Activated naive CD4-positive, alpha-beta T cell treated with anti-CD3 and anti-CD28 coated beads for 36 hours (primary cell): ENCODE results near the gene KLRF2. TPM values are rescaled to one million over a fixed set of nuclear protein-coding genes. Genes with fewer than 3 reads are reported as not detected.

Experiments used
- CTCF ChIA-PET: fragments of 350-600 bp; sonication (Branson Sonifier 250); formaldehyde crosslinking; loops from one replicate; lab custom pipeline; 2021; ENCODE audit warnings: antibody characterized with exemption; lab: Charles Lee
- DNase-seq: peaks from one replicate; pipeline ENCODE4 v3.0.0-alpha.2; 2020
- H3K27ac Mint-ChIP-seq: one replicate; pipeline ENCODE4 v1.8.0; 2021; ENCODE audit warnings: mild to moderate bottlenecking, mixed read lengths
- H3K27me3 Mint-ChIP-seq: one replicate; pipeline ENCODE4 v1.8.0; 2021; ENCODE audit warnings: low read depth, mixed read lengths
- H3K36me3 Mint-ChIP-seq: one replicate; pipeline ENCODE4 v1.8.0; 2021; ENCODE audit warnings: low read depth, mixed read lengths
- H3K4me1 Mint-ChIP-seq: one replicate; pipeline ENCODE4 v1.8.0; 2021; ENCODE audit warnings: low read depth, mixed read lengths
- H3K4me3 Mint-ChIP-seq: one replicate; pipeline ENCODE4 v1.8.0; 2021; ENCODE audit warnings: mild to moderate bottlenecking, moderate library complexity, mixed read lengths
- H3K9me3 Mint-ChIP-seq: one replicate; pipeline ENCODE4 v1.8.0; 2021; ENCODE audit warnings: mixed read lengths
- intact Hi-C: fragments of 100-400 bp; cut with micrococcal nuclease; formaldehyde crosslinking; loops from one replicate; pipeline ENCODE4 v1.15.1; 2023
- total RNA-seq, 2 experiments: library from RNA; stranded (reverse); gene quantifications; one replicate each; pipeline ENCODE4 v1.2.3, GENCODE V29; 2021

The KLRF2 gene, protein sequence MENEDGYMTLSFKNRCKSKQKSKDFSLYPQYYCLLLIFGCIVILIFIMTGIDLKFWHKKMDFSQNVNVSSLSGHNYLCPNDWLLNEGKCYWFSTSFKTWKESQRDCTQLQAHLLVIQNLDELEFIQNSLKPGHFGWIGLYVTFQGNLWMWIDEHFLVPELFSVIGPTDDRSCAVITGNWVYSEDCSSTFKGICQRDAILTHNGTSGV
- total RNA-seq, result not detected

DNA sequence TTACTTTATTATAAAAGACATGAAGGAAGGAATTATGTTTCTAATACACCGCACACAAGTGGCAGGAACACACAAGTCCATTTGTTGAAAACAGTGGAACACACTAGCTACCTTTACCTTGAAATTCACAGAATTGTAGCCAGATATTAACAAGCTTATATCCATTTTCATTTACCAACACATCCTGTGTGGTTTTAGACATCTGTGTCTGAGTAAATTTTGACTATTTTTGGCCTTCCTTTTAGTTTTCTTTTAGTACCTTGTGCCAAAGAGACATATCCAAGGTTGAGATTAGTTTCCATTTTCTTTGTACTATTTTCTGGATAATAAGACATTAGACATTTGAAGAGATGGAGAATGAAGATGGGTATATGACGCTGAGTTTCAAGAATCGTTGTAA is at the start of gene KLRF2:
KLRF2 (plus strand) TSS at position 244 of the 400 bp plus-strand sequence; CDS start at position 351, 107 bp downstream.
- DNase-seq, result no peak
- H3K27me3 Mint-ChIP-seq, result no peaks in the 10 kb centered on the region
- no peak within 1 kb of the TSS for H3K27ac Mint-ChIP-seq
- no peaks in the 10 kb centered on the region for H3K9me3 Mint-ChIP-seq
- H3K36me3 Mint-ChIP-seq, result no peaks in the 10 kb centered on the region
- H3K4me3 Mint-ChIP-seq, result no peak within 1 kb of the TSS
- intact Hi-C loops, result no loop called here
- CTCF ChIA-PET, result interaction anchor here (0.6 kb wide), 1 partner anchor 75 kb away, joined by 3 read pairs; no protein-coding TSS in a partner anchor
- H3K4me1 Mint-ChIP-seq, result peaks cover 2% of the 10 kb centered on the region

DNA sequence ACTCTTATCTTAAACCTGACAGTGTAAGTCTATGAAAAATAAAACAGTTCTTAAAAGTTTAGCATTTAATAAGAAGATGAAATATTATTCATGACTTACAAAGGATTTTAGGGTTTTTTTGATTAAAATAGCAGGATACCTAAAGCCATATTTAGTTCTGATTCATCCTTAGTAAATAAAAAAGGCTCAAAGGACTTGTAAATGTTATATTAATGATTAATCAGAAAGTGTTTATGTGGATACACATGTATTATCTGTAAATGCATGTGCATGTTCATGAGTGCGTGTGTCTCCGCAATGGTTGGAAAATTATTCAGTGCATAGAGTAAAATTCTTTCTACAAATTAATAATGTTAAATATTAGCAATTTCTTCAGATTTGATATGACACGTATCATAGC is 49.6 kb upstream of the KLRF2 start:
- no peaks in the 10 kb centered on the region for H3K9me3 Mint-ChIP-seq
- no peaks in the 10 kb centered on the region for H3K4me1 Mint-ChIP-seq
- CTCF ChIA-PET, result no interaction called here
- H3K4me3 Mint-ChIP-seq, result no peak overlapping the region
- intact Hi-C loops, result no loop called here
- DNase-seq, result no peak
- no peaks in the 10 kb centered on the region for H3K27me3 Mint-ChIP-seq
- no peaks in the 10 kb centered on the region for H3K36me3 Mint-ChIP-seq
- H3K27ac Mint-ChIP-seq, result no peak overlapping the region

DNA sequence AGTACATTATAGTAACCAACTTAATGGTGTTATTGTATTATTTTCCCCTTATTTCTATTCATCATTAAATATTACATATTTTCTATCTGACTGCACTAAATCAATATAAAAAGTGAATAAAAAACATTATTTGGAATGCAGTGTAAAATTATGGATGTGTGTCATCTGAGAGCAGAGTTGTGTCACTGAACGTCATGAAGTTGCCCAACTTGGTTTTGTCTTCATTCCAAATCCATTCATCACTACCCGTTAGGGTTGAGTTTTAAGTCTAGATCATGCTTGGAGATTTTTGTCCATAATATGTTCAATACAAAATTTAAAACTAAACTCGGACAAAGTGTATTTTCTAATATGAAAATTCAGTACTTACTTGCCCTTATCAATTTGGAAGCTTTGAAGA is 37.9 kb upstream of the KLRF2 start:
- Mint-ChIP-seq H3K9me3 (peaks cover 28% of the 10 kb centered on the region), H3K36me3 (peaks cover 3% of the 10 kb centered on the region), H3K4me3 (no peak overlapping the region), H3K4me1 (no peaks in the 10 kb centered on the region), H3K27me3 (no peaks in the 10 kb centered on the region), H3K27ac (no peak overlapping the region)
- intact Hi-C loops, result no loop called here
- DNase-seq, result no peak
- CTCF ChIA-PET, result no interaction called here

DNA sequence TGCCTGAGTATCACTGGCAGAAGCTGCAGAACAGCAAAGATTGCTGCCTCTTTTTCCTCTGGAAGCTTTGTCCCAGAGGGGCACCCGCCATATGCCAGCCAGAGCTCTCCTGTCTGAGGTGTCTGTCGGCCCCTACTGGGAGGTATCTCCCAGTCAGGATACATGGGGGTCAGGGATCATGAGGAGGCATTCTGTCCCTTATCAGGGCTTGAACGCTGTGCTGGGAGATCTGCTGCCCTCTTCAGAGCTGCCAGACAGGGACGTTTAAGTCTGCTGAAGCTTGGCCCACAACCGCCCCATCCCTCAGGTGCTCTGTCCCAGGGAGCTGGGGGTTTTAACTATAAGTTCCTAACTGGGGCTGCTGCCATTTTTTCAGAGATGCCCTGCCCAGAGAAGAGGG is 32.4 kb upstream of the KLRF2 start:
- H3K4me1 Mint-ChIP-seq, result peaks cover 6% of the 10 kb centered on the region
- H3K27ac Mint-ChIP-seq, result no peak overlapping the region
- intact Hi-C loops, result no loop called here
- peaks cover 33% of the 10 kb centered on the region for H3K9me3 Mint-ChIP-seq
- peaks cover 19% of the 10 kb centered on the region for H3K36me3 Mint-ChIP-seq
- H3K4me3 Mint-ChIP-seq, result no peak overlapping the region
- DNase-seq, result no peak
- CTCF ChIA-PET, result no interaction called here
- H3K27me3 Mint-ChIP-seq, result no peaks in the 10 kb centered on the region

DNA sequence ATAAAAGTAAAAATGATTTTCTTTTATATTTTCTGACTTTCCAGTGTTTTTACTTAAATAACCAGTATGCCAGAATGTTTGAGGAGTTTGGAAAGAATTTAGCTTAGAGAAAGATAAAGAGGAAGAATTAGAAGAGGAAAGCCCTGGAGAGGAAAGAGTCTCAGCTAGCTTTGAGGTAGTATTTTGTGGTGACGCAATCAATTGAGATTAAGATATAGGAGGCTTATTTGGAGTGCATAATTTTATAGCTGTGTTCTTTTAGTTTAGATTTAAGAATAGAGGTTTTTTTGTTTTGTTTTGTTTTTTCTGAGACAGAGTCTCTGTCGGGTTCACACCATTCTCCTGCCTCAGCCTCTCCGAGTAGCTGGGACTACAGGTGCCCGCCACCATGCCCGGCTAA is 30.2 kb upstream of the KLRF2 start:
- intact Hi-C loops, result no loop called here
- H3K4me3 Mint-ChIP-seq, result no peak overlapping the region
- peaks cover 8% of the 10 kb centered on the region for H3K4me1 Mint-ChIP-seq
- peaks cover 24% of the 10 kb centered on the region for H3K9me3 Mint-ChIP-seq
- CTCF ChIA-PET, result no interaction called here
- no peak overlapping the region for H3K27ac Mint-ChIP-seq
- H3K36me3 Mint-ChIP-seq, result peaks cover 28% of the 10 kb centered on the region
- no peak for DNase-seq
- no peaks in the 10 kb centered on the region for H3K27me3 Mint-ChIP-seq

DNA sequence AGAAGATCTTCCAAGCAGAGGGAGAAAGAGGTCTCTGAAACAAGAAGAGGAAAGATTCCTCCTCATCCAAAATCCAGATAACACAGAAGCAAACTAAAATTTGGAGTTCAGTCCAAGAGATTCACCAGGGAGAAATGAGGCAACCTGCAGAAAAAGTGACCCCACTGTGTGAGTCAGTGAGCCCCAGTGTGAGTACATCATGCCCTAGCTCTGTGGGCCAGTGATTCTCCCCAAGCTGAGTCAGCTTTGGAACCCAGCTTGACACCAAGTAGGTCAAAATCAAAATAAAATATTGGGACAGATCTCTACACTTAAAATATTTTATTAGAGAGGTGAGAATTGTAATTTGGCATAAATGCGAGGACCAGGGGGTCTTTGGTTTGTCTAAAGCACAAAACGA is 29.4 kb upstream of the KLRF2 start:
- CTCF ChIA-PET, result interaction anchor here (0.5 kb wide), 1 partner anchor 1812 kb away, joined by 3 read pairs; no protein-coding TSS in a partner anchor
- no peaks in the 10 kb centered on the region for H3K27me3 Mint-ChIP-seq
- no peak for DNase-seq
- H3K9me3 Mint-ChIP-seq, result peaks cover 15% of the 10 kb centered on the region
- H3K27ac Mint-ChIP-seq, result no peak overlapping the region
- H3K4me3 Mint-ChIP-seq, result no peak overlapping the region
- H3K36me3 Mint-ChIP-seq, result peaks cover 30% of the 10 kb centered on the region
- intact Hi-C loops, result no loop called here
- peaks cover 15% of the 10 kb centered on the region for H3K4me1 Mint-ChIP-seq

DNA sequence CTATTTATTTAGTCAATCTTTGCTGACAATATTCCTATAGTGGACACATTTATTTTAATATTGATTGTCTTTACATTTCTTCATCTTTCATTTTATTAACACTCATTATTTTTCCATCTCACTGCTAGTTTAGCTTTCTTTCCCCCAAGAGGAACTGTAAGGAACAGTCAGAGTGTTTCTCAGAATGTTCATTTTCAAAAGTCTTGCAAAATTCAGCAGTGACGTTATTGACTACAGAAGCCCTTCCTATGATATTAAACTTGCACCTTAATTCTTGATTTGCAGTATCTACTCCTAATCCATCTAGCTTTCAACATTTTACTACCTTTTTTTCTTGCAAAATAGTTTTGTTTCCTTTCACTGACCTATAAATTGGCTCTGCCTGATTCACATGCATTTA is 25.1 kb upstream of the KLRF2 start:
- intact Hi-C loops, result no loop called here
- peaks cover 40% of the 10 kb centered on the region for H3K4me1 Mint-ChIP-seq
- no peak overlapping the region for H3K27ac Mint-ChIP-seq
- no peak overlapping the region for H3K4me3 Mint-ChIP-seq
- no peaks in the 10 kb centered on the region for H3K9me3 Mint-ChIP-seq
- CTCF ChIA-PET, result no interaction called here
- H3K27me3 Mint-ChIP-seq, result no peaks in the 10 kb centered on the region
- peaks cover 30% of the 10 kb centered on the region for H3K36me3 Mint-ChIP-seq
- no peak for DNase-seq

DNA sequence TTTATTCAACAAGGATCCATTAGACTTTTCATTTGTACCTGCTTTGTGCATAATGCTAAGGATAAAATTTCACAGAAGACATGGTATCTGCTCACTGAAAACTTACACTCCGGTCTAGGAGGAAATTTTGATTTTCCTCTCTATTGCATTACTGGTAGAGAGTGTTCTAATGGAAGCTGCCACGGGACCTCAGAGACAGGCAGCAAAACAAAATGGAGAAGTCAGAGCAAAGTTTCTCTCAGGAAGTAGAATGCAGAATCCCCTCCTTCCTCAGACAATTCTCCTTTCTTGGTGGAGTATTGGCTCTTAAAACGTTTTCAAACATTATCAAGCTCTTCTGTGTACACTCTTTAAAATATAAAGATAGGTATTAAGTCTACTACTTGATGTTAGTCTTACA is 24.4 kb upstream of the KLRF2 start:
- Mint-ChIP-seq H3K36me3 (peaks cover 30% of the 10 kb centered on the region), H3K4me1 (peaks cover 42% of the 10 kb centered on the region), H3K9me3 (no peaks in the 10 kb centered on the region), H3K4me3 (no peak overlapping the region), H3K27me3 (no peaks in the 10 kb centered on the region), H3K27ac (no peak overlapping the region)
- intact Hi-C loops, result no loop called here
- CTCF ChIA-PET, result no interaction called here
- no peak for DNase-seq

DNA sequence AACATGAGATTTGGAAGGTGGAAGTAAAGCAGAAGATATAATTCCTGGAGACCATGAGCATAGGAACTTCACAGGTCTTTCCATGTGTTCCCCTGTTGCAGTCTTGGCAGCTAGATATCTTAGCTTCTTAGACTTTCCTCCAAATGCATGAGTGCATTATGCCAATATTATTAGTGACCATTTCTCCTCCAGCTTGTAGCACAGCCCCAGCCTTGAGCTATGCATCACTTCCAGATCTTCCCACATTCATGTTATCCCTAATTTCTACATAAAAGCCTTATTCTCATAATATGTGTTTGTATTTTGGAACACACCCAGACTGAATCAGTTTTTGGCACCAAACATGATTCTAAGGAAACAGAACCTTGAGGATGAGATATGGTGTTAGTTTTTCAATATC is 23.2 kb upstream of the KLRF2 start:
- Mint-ChIP-seq H3K36me3 (peaks cover 31% of the 10 kb centered on the region), H3K4me3 (no peak overlapping the region), H3K4me1 (peaks cover 52% of the 10 kb centered on the region), H3K27ac (no peak overlapping the region), H3K27me3 (no peaks in the 10 kb centered on the region), H3K9me3 (peaks cover under 1% of the 10 kb centered on the region)
- CTCF ChIA-PET, result interaction anchor here (0.6 to 0.7 kb wide), 2 partner anchors 39 to 115 kb away, joined by 3 to 4 read pairs; no protein-coding TSS in a partner anchor
- intact Hi-C loops, result no loop called here
- no peak for DNase-seq

DNA sequence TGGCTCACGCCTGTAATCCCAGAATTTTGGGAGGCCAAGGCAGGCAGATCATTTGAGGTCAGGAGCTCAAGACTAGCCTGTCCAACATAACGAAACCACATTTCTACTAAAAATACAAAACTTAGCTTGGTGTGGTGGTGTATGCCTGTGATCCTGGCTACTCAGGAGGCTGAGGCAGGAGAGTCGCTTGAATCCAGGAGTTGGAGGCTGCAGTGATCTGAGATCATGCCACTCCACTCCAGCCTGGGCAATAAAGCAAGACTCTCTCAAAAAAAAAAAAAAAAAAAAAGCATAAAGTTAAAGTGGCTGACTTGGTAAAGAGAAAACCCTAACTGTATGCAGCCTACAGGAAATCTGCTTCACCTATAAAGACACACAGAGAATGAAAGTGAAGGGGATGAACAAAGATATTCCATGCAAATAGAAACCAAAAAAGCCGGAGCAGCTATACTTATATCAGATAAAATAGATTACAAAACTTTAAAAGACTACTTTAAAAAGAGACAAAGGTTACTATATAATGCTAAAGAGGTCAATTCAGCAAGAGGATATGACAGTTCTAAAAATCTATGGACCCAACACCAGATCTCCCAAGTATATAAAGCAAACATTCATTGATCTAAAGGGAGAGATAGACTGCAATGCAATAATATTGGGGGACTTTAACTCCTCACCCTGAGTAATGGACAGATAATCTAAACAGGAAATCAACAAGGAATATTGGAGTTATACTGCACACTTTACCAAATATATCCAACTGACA is 16.2 kb upstream of the KLRF2 start:
- intact Hi-C loops, result loop anchor here (1.0 to 10.0 kb wide), 7 partner anchors 53 to 1790 kb away; partner anchors contain the start of gene MAGOHB
- peaks cover 36% of the 10 kb centered on the region for H3K4me1 Mint-ChIP-seq
- CTCF ChIA-PET, result interaction anchor here (0.6 to 1.9 kb wide), 4 partner anchors 79 to 192 kb away, joined by 3 to 6 read pairs (median 4); partner anchors contain the start of gene CD69
- H3K27me3 Mint-ChIP-seq, result no peaks in the 10 kb centered on the region
- H3K9me3 Mint-ChIP-seq, result peaks cover 10% of the 10 kb centered on the region
- H3K27ac Mint-ChIP-seq, result peak overlapping the region; percentile 93
- H3K36me3 Mint-ChIP-seq, result peaks cover 30% of the 10 kb centered on the region
- peak overlapping the region; percentile 78 for H3K4me3 Mint-ChIP-seq
- no peak for DNase-seq

DNA sequence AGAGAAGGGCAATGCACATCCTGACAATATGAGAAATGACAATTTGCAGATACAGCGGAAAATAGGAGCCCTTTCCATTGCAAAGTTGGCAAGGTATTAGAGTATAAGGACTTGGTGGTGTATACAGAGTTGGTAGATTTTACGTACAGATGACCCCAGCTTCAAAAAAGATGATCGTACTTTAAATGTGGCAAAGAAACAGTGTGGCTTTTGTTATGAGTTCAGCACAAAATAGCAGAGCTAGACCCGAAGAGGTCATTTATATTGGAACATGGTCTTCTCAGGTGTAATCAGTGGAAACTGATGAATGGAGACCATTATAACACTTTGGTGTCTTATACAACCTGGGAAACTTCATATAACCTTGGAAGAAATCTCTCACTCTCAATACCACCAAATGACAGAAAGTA is 14.4 kb upstream of the KLRF2 start:
- CTCF ChIA-PET, result interaction anchor here (0.7 to 2.4 kb wide), 9 partner anchors 53 to 200 kb away, joined by 3 to 7 read pairs (median 3); partner anchors contain the start of gene CD69
- H3K27ac Mint-ChIP-seq, result peak overlapping the region; percentile 99
- intact Hi-C loops, result loop anchor here (1.0 to 10.0 kb wide), 8 partner anchors 55 to 1788 kb away; partner anchors contain the start of genes GABARAPL1 and MAGOHB
- H3K9me3 Mint-ChIP-seq, result peaks cover 10% of the 10 kb centered on the region
- DNase-seq, result no peak
- no peaks in the 10 kb centered on the region for H3K27me3 Mint-ChIP-seq
- peak overlapping the region; percentile 92 for H3K4me3 Mint-ChIP-seq
- H3K4me1 Mint-ChIP-seq, result peaks cover 39% of the 10 kb centered on the region
- H3K36me3 Mint-ChIP-seq, result peaks cover 27% of the 10 kb centered on the region

DNA sequence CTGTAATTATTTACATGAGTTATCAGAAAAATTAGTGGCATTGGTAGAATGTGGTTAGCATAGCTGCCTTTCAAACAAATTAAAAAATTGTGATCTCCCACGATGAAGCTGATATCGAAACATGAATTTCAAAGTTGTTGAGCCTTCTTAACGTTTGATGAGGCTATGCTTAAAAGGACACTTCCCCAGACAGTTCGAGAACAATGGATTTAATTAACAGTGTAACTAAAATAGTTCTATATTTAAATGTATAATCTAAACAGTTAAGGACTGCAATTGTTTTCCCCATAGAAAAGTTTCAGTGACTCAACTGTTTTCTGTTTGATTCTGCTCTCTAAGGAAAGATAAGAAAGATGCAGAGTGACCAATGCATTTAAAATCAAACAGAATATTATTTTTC is 13.8 kb upstream of the KLRF2 start:
- intact Hi-C loops, result loop anchor here (2.0 to 10.0 kb wide), 7 partner anchors 55 to 1787 kb away; partner anchors contain the start of genes GABARAPL1 and MAGOHB
- peaks cover 10% of the 10 kb centered on the region for H3K9me3 Mint-ChIP-seq
- peaks cover 26% of the 10 kb centered on the region for H3K36me3 Mint-ChIP-seq
- no peak for DNase-seq
- CTCF ChIA-PET, result interaction anchor here (0.6 to 2.4 kb wide), 9 partner anchors 54 to 201 kb away, joined by 3 to 7 read pairs (median 3); partner anchors contain the start of gene CD69
- H3K27ac Mint-ChIP-seq, result peak overlapping the region; percentile 99
- H3K4me3 Mint-ChIP-seq, result peak overlapping the region; percentile 92
- H3K4me1 Mint-ChIP-seq, result peaks cover 38% of the 10 kb centered on the region
- H3K27me3 Mint-ChIP-seq, result no peaks in the 10 kb centered on the region
